Liver (tissue), 3 donors: ENCODE measurements around the gene VEZF1.

Experiments used
- CTCF ChIP-seq: fragments of 150-350 bp; IDR thresholded peaks from 2 replicates; pipeline ENCODE4 v1.5.1; 2017; ENCODE audit warnings: improper control_type of control experiment, low read depth, low read length; ENCODE audit not compliant: missing input control
- MAX ChIP-seq: IDR thresholded peaks from 2 replicates; pipeline ENCODE4 v1.6.1; 2016; ENCODE audit warnings: antibody characterized with exemption
- NR2F2 ChIP-seq: IDR thresholded peaks from 2 replicates; pipeline ENCODE4 v1.6.1; 2016; ENCODE audit warnings: antibody characterized with exemption
- SP1 ChIP-seq: IDR thresholded peaks from 2 replicates; pipeline ENCODE4 v1.6.1; 2018; ENCODE audit warnings: antibody characterized with exemption, mild to moderate bottlenecking
- TAF1 ChIP-seq: conservative IDR thresholded peaks from 2 replicates; pipeline ENCODE4 v1.6.1; 2016; ENCODE audit warnings: antibody characterized with exemption, mild to moderate bottlenecking
- donor health status: healthy.
- donor health status: healthy.

GRCh38 chr17:58028578-58028977, 40.5 kb upstream of the VEZF1 start:
- no peak for TF ChIP-seq CTCF
- no peak for TF ChIP-seq MAX
- no peak for TF ChIP-seq TAF1
- no peak for TF ChIP-seq NR2F2
- TF ChIP-seq SP1, result no peak
